ENCODE data around the gene RPA4. TPM values are rescaled to one million over a fixed set of nuclear protein-coding genes. Genes with fewer than 3 reads are reported as not detected.

The RPA4 gene
- 0.15 to 0.36 TPM (median 0.19 TPM) in 5 replicates for total RNA-seq (2022; extraction: Qiagen RNA extraction; ENCODE audit: low read depth)

GRCh38 chrX:96883608-96884007, at the start of gene RPA4:
Gene RPA4, plus strand, starts transcription at chrX:96883908. Its CDS starts 403 bp downstream, at chrX:96884311.

Other genes with a start within 250 kb of the RPA4 start
- gene DIAPH2, start 199.1 kb upstream of the RPA4 start, total RNA-seq (2022; extraction: Qiagen RNA extraction; ENCODE audit: low read depth) = 3.4 to 6.3 TPM (median 4.4 TPM) in 5 replicates

Data from A549 treated with CpdA at 1 μM for 4 hours (cell line).